HepG2 (cell line): ENCODE data around the gene RGMA. TPM values are rescaled to one million over a fixed set of nuclear protein-coding genes. Genes with fewer than 3 reads are reported as not detected.

Experiments used
- ATAC-seq: fragments of 200-7000 bp; cut with Tn5 transposase; 3 replicates; pipeline ENCODE4 v1.9.1; 2020; ENCODE audit warnings: mild to moderate bottlenecking, moderate library complexity
- BruUV-seq: library from RNA; stranded (reverse); fragments of 400-500 nt; replicated peaks from 2 replicates; lab custom pipeline; 2021; lab: Mats Ljungman, UMichigan
- CTCF ChIA-PET: fragments of 300-600 bp; formaldehyde crosslinking; extraction: SDS; loops from one replicate; lab custom pipeline; 2021; ENCODE audit warnings: low total read pairs, inconsistent platforms, low intra/inter-chr PET ratio; lab: Yijun Ruan, JAX
- POLR2A ChIA-PET: fragments of 350-600 bp; sonication (Branson Sonifier 250); formaldehyde crosslinking; loops from one replicate; lab custom pipeline; 2020; ENCODE audit warnings: antibody characterized with exemption, inconsistent platforms; lab: Yijun Ruan, JAX
- DNase-seq: peaks from one replicate; pipeline ENCODE4 v3.0.0-alpha.2; 2015; ENCODE audit warnings: low spot score
- FAIRE-seq: peaks from 3 replicates; lab custom pipeline; 2011; peaks lifted over from hg19 to GRCh38; lab: Jason Lieb, UNC
- H2AFZ ChIP-seq: one replicate; pipeline ENCODE4 v1.6.1; 2011; ENCODE audit warnings: low read length, inconsistent platforms
- H3K27ac ChIP-seq: fragments of 300-600 bp; 3 replicates; pipeline ENCODE4 v1.8.0; 2011; ENCODE audit warnings: mixed run types, mild to moderate bottlenecking, mixed read lengths, low read length, inconsistent platforms; ENCODE audit not compliant: insufficient read depth; ENCODE audit errors: extremely low read length
- H3K27me3 ChIP-seq, 2 experiments: fragments of 200-600 bp in 1 of 2; 2 replicates in 1 of 2; 3 replicates in 1 of 2; pipeline versions ENCODE4 v1.6.0 to v1.8.0; 2011; ENCODE audit warnings: low read length in 2 of 2, mild to moderate bottlenecking in 2 of 2, moderate library complexity in 2 of 2, inconsistent platforms in 1 of 2; ENCODE audit not compliant: insufficient read depth in 2 of 2, control insufficient read depth in 1 of 2
- H3K36me3 ChIP-seq, 2 experiments: fragments of 200-600 bp in 1 of 2; replicated peaks in 1 of 2; 2 replicates in 1 of 2; 3 replicates in 1 of 2; pipeline versions ENCODE4 v1.5.1 to v1.8.0; 2011; ENCODE audit warnings: low read length in 2 of 2, inconsistent platforms in 1 of 2; ENCODE audit not compliant: insufficient read depth in 2 of 2, control insufficient read depth in 1 of 2
- H3K4me1 ChIP-seq: 2 replicates; pipeline ENCODE4 v1.5.1; 2012; ENCODE audit warnings: low read length, inconsistent platforms; ENCODE audit not compliant: insufficient read depth
- H3K4me2 ChIP-seq: 2 replicates; pipeline ENCODE4 v1.6.0; 2011; ENCODE audit warnings: low read depth, low read length, inconsistent platforms
- H3K4me3 ChIP-seq, 3 experiments: fragments of 200-600 bp in 1 of 3; sonication (generic), shearing (Covaris generic) in 1 of 3; replicated peaks in 1 of 3; 2 replicates each; pipeline ENCODE4 v1.5.1; 2011 to 2016; ENCODE audit warnings: low read length in 3 of 3, inconsistent platforms in 2 of 3, low read depth in 2 of 3, mild to moderate bottlenecking in 2 of 3, control low read depth in 1 of 3, mixed read lengths in 1 of 3; ENCODE audit not compliant: insufficient read depth in 1 of 3
- H3K79me2 ChIP-seq: one replicate; pipeline ENCODE4 v1.6.1; 2011; ENCODE audit warnings: low read length, inconsistent platforms; ENCODE audit not compliant: insufficient read depth
- H3K9ac ChIP-seq: 2 replicates; pipeline ENCODE4 v1.6.0; 2011; ENCODE audit warnings: mild to moderate bottlenecking, low read depth, low read length, inconsistent platforms; ENCODE audit not compliant: insufficient read depth
- H3K9me3 ChIP-seq: 2 replicates; pipeline ENCODE4 v1.5.1; 2012; ENCODE audit warnings: mild to moderate bottlenecking, low read length
- H4K20me1 ChIP-seq: 2 replicates; pipeline ENCODE4 v1.6.0; 2011; ENCODE audit warnings: inconsistent platforms, mild to moderate bottlenecking, low read length, moderate library complexity; ENCODE audit not compliant: insufficient read depth
- ARNT2 ChIP-seq: sonication (generic); formaldehyde crosslinking; IDR thresholded peaks from 2 replicates; pipeline ENCODE4 v1.8.0; 2022; ENCODE audit warnings: mild to moderate bottlenecking, low read depth, missing genetic modification reagents, moderate library complexity
- FOXJ3 ChIP-seq: sonication (generic); formaldehyde crosslinking; IDR thresholded peaks from 2 replicates; pipeline ENCODE4 v1.4.0; 2020; ENCODE audit warnings: missing genetic modification reagents, mild to moderate bottlenecking, borderline replicate concordance
- HOXD1 ChIP-seq: sonication (generic); formaldehyde crosslinking; IDR thresholded peaks from 2 replicates; pipeline ENCODE4 v1.5.0; 2020; ENCODE audit warnings: missing genetic modification reagents
- MBD4 ChIP-seq: IDR thresholded peaks from 2 replicates; pipeline ENCODE4 v1.6.1; 2012; ENCODE audit warnings: low read length, inconsistent platforms, borderline replicate concordance
- PCBP1 ChIP-seq: fragments of 200-400 bp; formaldehyde crosslinking; IDR thresholded peaks from 2 replicates; pipeline ENCODE4 v1.6.1; 2017; ENCODE audit warnings: mild to moderate bottlenecking, low read depth, low read length, borderline replicate concordance
- PITX1 ChIP-seq: sonication (generic); formaldehyde crosslinking; IDR thresholded peaks from 2 replicates; pipeline ENCODE4 v1.5.1; 2020; ENCODE audit warnings: mild to moderate bottlenecking, missing genetic modification reagents
- POGZ ChIP-seq: sonication (generic); formaldehyde crosslinking; IDR thresholded peaks from 2 replicates; pipeline ENCODE4 v1.4.0; 2020; ENCODE audit warnings: mild to moderate bottlenecking, missing genetic modification reagents
- SETDB1 ChIP-seq: sonication (generic); formaldehyde crosslinking; IDR thresholded peaks from 2 replicates; pipeline ENCODE4 v1.5.1; 2020; ENCODE audit warnings: missing genetic modification reagents, mild to moderate bottlenecking, borderline replicate concordance
- SKI ChIP-seq: fragments of 450-650 bp; IDR thresholded peaks from one replicate; pipeline ENCODE4 v1.6.1; 2018; ENCODE audit warnings: mild to moderate bottlenecking; ENCODE audit not compliant: partially characterized antibody
- TAF15 ChIP-seq: fragments of 200-400 bp; formaldehyde crosslinking; IDR thresholded peaks from one replicate; pipeline ENCODE4 v1.6.1; 2018; ENCODE audit warnings: mild to moderate bottlenecking, low read depth, low read length; ENCODE audit not compliant: poor library complexity, severe bottlenecking
- TP53 ChIP-seq: sonication (generic); formaldehyde crosslinking; conservative IDR thresholded peaks from 2 replicates; pipeline ENCODE4 v1.4.0; 2020; ENCODE audit warnings: missing genetic modification reagents
- ZNF17 ChIP-seq: sonication (generic); formaldehyde crosslinking; IDR thresholded peaks from 2 replicates; pipeline ENCODE4 v1.5.0; 2020; ENCODE audit warnings: mild to moderate bottlenecking, missing genetic modification reagents
- ZNF20 ChIP-seq: sonication (generic); formaldehyde crosslinking; IDR thresholded peaks from 2 replicates; pipeline ENCODE4 v1.4.0; 2020; ENCODE audit warnings: mild to moderate bottlenecking, moderate library complexity, missing genetic modification reagents
- ZNF207 ChIP-seq: fragments of 450-650 bp; IDR thresholded peaks from 2 replicates; pipeline ENCODE4 v1.6.1; 2016; ENCODE audit warnings: antibody characterized with exemption, borderline replicate concordance
- ZNF225 ChIP-seq: sonication (generic); formaldehyde crosslinking; IDR thresholded peaks from 2 replicates; pipeline ENCODE4 v1.4.0; 2020; ENCODE audit warnings: mild to moderate bottlenecking, missing genetic modification reagents
- ZNF446 ChIP-seq: sonication (generic); formaldehyde crosslinking; IDR thresholded peaks from 2 replicates; pipeline ENCODE4 v1.5.0; 2020; ENCODE audit warnings: mild to moderate bottlenecking, missing genetic modification reagents
- ZNF768 ChIP-seq: sonication (generic); formaldehyde crosslinking; IDR thresholded peaks from 2 replicates; pipeline ENCODE4 v1.4.0; 2020; ENCODE audit warnings: missing genetic modification reagents
- WGBS: methylation state at CpG from one replicate; pipeline ENCODE4 v1.1.6; 2017; ENCODE audit warnings: low lambda C conversion rate; 5-methylcytosine and 5-hydroxymethylcytosine counted together
- in situ Hi-C: cut with HindIII; loops from 2 replicates; pipeline ENCODE4 v1.10.0; 2017; ENCODE audit warnings: low pct_unique_long_range_greater_than_20kb; ENCODE audit not compliant: extremely low pct_ligation_motif_present
- intact Hi-C: fragments of 100-400 bp; cut with micrococcal nuclease; formaldehyde crosslinking; loops from one replicate; pipeline ENCODE4 v1.10.0; 2022; ENCODE audit not compliant: unreplicated experiment
- polyA plus RNA-seq, 8 experiments: library from polyadenylated mRNA; depleted of rRNA in 3 of 8; stranded (reverse) in 7 of 8; unstranded in 1 of 8; fragments of >200 nt; fragmentation: Illumina TruSeq in 4 of 8; extraction: Trizol in 4 of 8; gene quantifications; 2 replicates each; pipeline versions ENCODE4 v1.2.1 to v1.2.3, GENCODE V29; 2011 to 2016; ENCODE audit warnings: low read depth in 4 of 8, missing spikeins in 1 of 8, mixed read lengths in 1 of 8; ENCODE audit not compliant: insufficient read depth in 1 of 8
- total RNA-seq, 5 experiments: library from RNA; depleted of rRNA; stranded (reverse); fragments of >200 nt; fragmentation: Illumina TruSeq; extraction: Trizol; gene quantifications; 2 replicates each; pipeline ENCODE4 v1.2.3, GENCODE V29; 2016; ENCODE audit warnings: low read depth in 1 of 5
- TF ChIP-seq, protein P1 (sequence below): sonication (generic); formaldehyde crosslinking; IDR thresholded peaks from 2 replicates; pipeline ENCODE4 v1.5.0; 2020; ENCODE audit warnings: mild to moderate bottlenecking, missing genetic modification reagents
- TF ChIP-seq, protein P2 (sequence below): sonication (generic); formaldehyde crosslinking; IDR thresholded peaks from 2 replicates; pipeline ENCODE4 v1.4.0; 2020; ENCODE audit warnings: missing genetic modification reagents

Gene RGMA
- total and polyA plus RNA-seq, 2 of the 13 experiments (the other 11 are each of a cell fraction or from before 2014, with no cell fraction given) = not detected

DNA sequence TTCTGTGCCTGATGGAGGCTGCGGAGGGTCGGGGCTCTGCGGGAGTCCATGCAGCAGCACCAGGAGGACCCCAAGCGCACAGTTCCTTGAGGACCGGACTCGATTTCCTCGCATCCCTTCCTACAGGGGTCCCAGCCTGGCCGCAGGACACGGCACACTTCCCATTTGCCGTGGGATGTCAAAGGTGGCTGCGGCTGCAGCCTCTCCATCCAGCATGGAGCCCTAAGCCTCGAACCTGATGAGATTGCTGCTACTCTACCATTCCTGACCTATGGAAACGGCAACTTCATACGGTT is 40.6 kb downstream of the RGMA start:
- ATAC-seq (no peak), DNase-seq (no peak), FAIRE-seq (no peak)
- peaks cover 5% of the 10 kb centered on the region; the same call in 1 of the 2 replicates for H3K9me3 ChIP-seq
- no peak overlapping the region for H3K4me2 ChIP-seq
- ChIA-PET CTCF (no interaction called here), POLR2A (no interaction called here)
- BruUV-seq = no TSS peak
- no peaks in the 10 kb centered on the region for H3K79me2 ChIP-seq
- TF ChIP-seq TAF15 (no peak), TP53 (CRISPR knock-in tag) (no peak), ZNF768 (no peak), SKI (no peak), SETDB1 (CRISPR knock-in tag) (no peak), HOXD1 (CRISPR knock-in tag) (no peak), ZNF446 (CRISPR knock-in tag) (no peak), PCBP1 (no peak), ZNF207 (no peak), POGZ (CRISPR knock-in tag) (no peak), ZNF20 (CRISPR knock-in tag) (no peak), PITX1 (CRISPR knock-in tag) (no peak), FOXJ3 (CRISPR knock-in tag) (no peak), ZNF225 (CRISPR knock-in tag) (no peak), ARNT2 (CRISPR knock-in tag) (no peak), MBD4 (no peak), ZNF17 (no peak)
- TF ChIP-seq, protein P1, sequence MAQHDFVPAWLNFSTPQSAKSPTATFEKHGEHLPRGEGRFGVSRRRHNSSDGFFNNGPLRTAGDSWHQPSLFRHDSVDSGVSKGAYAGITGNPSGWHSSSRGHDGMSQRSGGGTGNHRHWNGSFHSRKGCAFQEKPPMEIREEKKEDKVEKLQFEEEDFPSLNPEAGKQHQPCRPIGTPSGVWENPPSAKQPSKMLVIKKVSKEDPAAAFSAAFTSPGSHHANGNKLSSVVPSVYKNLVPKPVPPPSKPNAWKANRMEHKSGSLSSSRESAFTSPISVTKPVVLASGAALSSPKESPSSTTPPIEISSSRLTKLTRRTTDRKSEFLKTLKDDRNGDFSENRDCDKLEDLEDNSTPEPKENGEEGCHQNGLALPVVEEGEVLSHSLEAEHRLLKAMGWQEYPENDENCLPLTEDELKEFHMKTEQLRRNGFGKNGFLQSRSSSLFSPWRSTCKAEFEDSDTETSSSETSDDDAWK (CRISPR knock-in tag) = no peak
- TF ChIP-seq, protein P2, sequence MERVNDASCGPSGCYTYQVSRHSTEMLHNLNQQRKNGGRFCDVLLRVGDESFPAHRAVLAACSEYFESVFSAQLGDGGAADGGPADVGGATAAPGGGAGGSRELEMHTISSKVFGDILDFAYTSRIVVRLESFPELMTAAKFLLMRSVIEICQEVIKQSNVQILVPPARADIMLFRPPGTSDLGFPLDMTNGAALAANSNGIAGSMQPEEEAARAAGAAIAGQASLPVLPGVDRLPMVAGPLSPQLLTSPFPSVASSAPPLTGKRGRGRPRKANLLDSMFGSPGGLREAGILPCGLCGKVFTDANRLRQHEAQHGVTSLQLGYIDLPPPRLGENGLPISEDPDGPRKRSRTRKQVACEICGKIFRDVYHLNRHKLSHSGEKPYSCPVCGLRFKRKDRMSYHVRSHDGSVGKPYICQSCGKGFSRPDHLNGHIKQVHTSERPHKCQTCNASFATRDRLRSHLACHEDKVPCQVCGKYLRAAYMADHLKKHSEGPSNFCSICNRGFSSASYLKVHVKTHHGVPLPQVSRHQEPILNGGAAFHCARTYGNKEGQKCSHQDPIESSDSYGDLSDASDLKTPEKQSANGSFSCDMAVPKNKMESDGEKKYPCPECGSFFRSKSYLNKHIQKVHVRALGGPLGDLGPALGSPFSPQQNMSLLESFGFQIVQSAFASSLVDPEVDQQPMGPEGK (CRISPR knock-in tag) = no peak
- no peak overlapping the region for H2AFZ ChIP-seq
- no peak overlapping the region for H3K4me3 ChIP-seq
- in situ Hi-C loops = no loop called here
- no peak overlapping the region for H3K9ac ChIP-seq
- no peaks in the 10 kb centered on the region for H3K36me3 ChIP-seq
- H3K27ac ChIP-seq = no peak overlapping the region
- H3K4me1 ChIP-seq = no peaks in the 10 kb centered on the region
- WGBS = 20% methylated on average over 2 of the region's 14 CpGs
- peaks cover 2 to 21% of the 10 kb centered on the region in 2 experiments; a peak in 4 of 5 replicates for H3K27me3 ChIP-seq
- H4K20me1 ChIP-seq = no peaks in the 10 kb centered on the region
- intact Hi-C loops = no loop called here
